Measurements from ENCODE around the gene LNPEP. TPM values are rescaled to one million over a fixed set of nuclear protein-coding genes. Genes with fewer than 3 reads are reported as not detected.

Gene LNPEP
- total RNA-seq, 1 experiment from 2014 or later: 6.4 TPM

DNA sequence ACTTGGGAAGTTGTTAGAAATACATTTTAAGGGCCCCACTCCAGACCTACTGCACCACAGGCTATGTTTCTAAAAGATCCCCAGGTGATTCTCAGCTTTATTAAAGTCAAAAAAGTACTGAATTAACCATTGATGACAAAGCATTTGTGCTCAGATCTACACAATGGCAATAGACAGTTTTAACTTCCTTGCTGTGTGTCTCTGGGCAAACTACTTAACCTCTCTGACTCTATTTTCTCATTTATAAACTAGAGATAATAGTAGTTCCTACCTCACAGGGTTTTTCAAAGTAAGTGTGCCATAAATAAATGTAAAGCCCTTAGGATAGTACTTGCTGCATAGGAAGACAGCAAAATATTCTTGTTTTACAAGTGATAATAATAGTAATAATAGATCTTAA is 140.2 kb downstream of the LNPEP start:
- H3K27ac Mint-ChIP-seq: no peak overlapping the region
- no peaks in the 10 kb centered on the region for H3K4me1 Mint-ChIP-seq
- H3K4me3 Mint-ChIP-seq: no peak overlapping the region
- H3K27me3 Mint-ChIP-seq (ENCODE audit: low read depth): no peaks in the 10 kb centered on the region
- no peaks in the 10 kb centered on the region for H3K36me3 Mint-ChIP-seq
- no peaks in the 10 kb centered on the region for H3K9me3 Mint-ChIP-seq
- POLR2A ChIA-PET: no interaction called here
- DNase-seq (ENCODE audit: low spot score) (no peak), ATAC-seq (no peak)
- TF ChIP-seq ZNF317 (CRISPR knock-in tag; IDR thresholded peaks at IDR 0.05; ENCODE audit: borderline replicate concordance, low read depth) (no peak), RORB (CRISPR knock-in tag; IDR thresholded peaks at IDR 0.05) (no peak), HMGA2 (CRISPR knock-in tag; IDR thresholded peaks at IDR 0.05) (no peak), NR1H2 (CRISPR knock-in tag; IDR thresholded peaks at IDR 0.05) (no peak), ESRRA (CRISPR knock-in tag; IDR thresholded peaks at IDR 0.05; ENCODE audit: borderline replicate concordance) (no peak), CREB1 (CRISPR knock-in tag; IDR thresholded peaks at IDR 0.05) (no peak), SMAD4 (CRISPR knock-in tag; IDR thresholded peaks at IDR 0.05) (no peak), ZNF232 (CRISPR knock-in tag; IDR thresholded peaks at IDR 0.05) (no peak), SMAD3 (CRISPR knock-in tag; IDR thresholded peaks at IDR 0.05; ENCODE audit: borderline replicate concordance) (no peak)
- TF ChIP-seq, protein P1, sequence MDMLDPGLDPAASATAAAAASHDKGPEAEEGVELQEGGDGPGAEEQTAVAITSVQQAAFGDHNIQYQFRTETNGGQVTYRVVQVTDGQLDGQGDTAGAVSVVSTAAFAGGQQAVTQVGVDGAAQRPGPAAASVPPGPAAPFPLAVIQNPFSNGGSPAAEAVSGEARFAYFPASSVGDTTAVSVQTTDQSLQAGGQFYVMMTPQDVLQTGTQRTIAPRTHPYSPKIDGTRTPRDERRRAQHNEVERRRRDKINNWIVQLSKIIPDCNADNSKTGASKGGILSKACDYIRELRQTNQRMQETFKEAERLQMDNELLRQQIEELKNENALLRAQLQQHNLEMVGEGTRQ (CRISPR knock-in tag; IDR thresholded peaks at IDR 0.05): no peak
- TF ChIP-seq, protein P2, sequence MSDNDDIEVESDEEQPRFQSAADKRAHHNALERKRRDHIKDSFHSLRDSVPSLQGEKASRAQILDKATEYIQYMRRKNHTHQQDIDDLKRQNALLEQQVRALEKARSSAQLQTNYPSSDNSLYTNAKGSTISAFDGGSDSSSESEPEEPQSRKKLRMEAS (CRISPR knock-in tag; IDR thresholded peaks at IDR 0.05): no peak
- TF ChIP-seq, protein P3, sequence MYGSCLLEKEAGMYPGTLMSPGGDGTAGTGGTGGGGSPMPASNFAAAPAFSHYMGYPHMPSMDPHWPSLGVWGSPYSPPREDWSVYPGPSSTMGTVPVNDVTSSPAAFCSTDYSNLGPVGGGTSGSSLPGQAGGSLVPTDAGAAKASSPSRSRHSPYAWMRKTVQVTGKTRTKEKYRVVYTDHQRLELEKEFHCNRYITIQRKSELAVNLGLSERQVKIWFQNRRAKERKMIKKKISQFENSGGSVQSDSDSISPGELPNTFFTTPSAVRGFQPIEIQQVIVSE (CRISPR knock-in tag; IDR thresholded peaks at IDR 0.05; ENCODE audit: borderline replicate concordance): no peak
- CTCF ChIA-PET: no interaction called here

DNA sequence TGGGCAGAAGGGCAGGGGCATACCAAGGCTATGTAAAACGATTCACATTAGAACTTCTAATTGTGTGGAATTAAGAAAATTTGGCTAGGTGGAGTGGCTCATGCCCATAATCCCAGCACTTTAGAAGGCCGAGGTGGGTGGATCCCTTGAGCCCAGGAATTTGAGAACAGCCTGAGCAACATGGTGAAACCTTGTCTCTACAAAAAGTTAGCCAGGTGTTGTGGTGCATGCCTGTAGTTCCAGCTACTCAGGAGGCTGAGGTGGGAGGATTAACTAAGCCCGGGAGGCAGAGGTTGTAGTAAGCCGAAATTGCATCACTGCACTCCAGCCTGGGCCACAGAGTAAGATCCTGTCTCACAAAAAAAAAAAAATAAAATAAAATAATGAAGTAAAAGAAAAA is 141.4 kb downstream of the LNPEP start:
- H3K4me1 Mint-ChIP-seq: no peaks in the 10 kb centered on the region
- no peaks in the 10 kb centered on the region for H3K27me3 Mint-ChIP-seq (ENCODE audit: low read depth)
- H3K9me3 Mint-ChIP-seq: no peaks in the 10 kb centered on the region
- ATAC-seq: no peak
- TF ChIP-seq ZNF396 (CRISPR knock-in tag; IDR thresholded peaks at IDR 0.05; ENCODE audit: borderline replicate concordance) (no peak), PRRX2 (CRISPR knock-in tag; IDR thresholded peaks at IDR 0.05) (no peak), ZNF416 (CRISPR knock-in tag; IDR thresholded peaks at IDR 0.05) (no peak), NFATC4 (CRISPR knock-in tag; IDR thresholded peaks at IDR 0.05) (no peak), ZNF219 (CRISPR knock-in tag; IDR thresholded peaks at IDR 0.05; ENCODE audit: borderline replicate concordance) (no peak), CREM (CRISPR knock-in tag; IDR thresholded peaks at IDR 0.05) (no peak), TCF7 (CRISPR knock-in tag; IDR thresholded peaks at IDR 0.05; ENCODE audit: low read depth) (no peak), MYBL2 (CRISPR knock-in tag; IDR thresholded peaks at IDR 0.05) (no peak), NR1H2 (CRISPR knock-in tag; IDR thresholded peaks at IDR 0.05) (no peak), FOXJ3 (CRISPR knock-in tag; IDR thresholded peaks at IDR 0.05; ENCODE audit: borderline replicate concordance) (no peak), ZNF121 (CRISPR knock-in tag; IDR thresholded peaks at IDR 0.05) (no peak), JUN (CRISPR knock-in tag; IDR thresholded peaks at IDR 0.05) (no peak)
- TF ChIP-seq, protein P4, sequence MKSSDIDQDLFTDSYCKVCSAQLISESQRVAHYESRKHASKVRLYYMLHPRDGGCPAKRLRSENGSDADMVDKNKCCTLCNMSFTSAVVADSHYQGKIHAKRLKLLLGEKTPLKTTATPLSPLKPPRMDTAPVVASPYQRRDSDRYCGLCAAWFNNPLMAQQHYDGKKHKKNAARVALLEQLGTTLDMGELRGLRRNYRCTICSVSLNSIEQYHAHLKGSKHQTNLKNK (CRISPR knock-in tag; IDR thresholded peaks at IDR 0.05): no peak
- TF ChIP-seq, protein P5, sequence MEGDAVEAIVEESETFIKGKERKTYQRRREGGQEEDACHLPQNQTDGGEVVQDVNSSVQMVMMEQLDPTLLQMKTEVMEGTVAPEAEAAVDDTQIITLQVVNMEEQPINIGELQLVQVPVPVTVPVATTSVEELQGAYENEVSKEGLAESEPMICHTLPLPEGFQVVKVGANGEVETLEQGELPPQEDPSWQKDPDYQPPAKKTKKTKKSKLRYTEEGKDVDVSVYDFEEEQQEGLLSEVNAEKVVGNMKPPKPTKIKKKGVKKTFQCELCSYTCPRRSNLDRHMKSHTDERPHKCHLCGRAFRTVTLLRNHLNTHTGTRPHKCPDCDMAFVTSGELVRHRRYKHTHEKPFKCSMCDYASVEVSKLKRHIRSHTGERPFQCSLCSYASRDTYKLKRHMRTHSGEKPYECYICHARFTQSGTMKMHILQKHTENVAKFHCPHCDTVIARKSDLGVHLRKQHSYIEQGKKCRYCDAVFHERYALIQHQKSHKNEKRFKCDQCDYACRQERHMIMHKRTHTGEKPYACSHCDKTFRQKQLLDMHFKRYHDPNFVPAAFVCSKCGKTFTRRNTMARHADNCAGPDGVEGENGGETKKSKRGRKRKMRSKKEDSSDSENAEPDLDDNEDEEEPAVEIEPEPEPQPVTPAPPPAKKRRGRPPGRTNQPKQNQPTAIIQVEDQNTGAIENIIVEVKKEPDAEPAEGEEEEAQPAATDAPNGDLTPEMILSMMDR (IDR thresholded peaks at IDR 0.05): no peak
- TF ChIP-seq, protein P2 (CRISPR knock-in tag; IDR thresholded peaks at IDR 0.05): no peak
- TF ChIP-seq, protein P6, sequence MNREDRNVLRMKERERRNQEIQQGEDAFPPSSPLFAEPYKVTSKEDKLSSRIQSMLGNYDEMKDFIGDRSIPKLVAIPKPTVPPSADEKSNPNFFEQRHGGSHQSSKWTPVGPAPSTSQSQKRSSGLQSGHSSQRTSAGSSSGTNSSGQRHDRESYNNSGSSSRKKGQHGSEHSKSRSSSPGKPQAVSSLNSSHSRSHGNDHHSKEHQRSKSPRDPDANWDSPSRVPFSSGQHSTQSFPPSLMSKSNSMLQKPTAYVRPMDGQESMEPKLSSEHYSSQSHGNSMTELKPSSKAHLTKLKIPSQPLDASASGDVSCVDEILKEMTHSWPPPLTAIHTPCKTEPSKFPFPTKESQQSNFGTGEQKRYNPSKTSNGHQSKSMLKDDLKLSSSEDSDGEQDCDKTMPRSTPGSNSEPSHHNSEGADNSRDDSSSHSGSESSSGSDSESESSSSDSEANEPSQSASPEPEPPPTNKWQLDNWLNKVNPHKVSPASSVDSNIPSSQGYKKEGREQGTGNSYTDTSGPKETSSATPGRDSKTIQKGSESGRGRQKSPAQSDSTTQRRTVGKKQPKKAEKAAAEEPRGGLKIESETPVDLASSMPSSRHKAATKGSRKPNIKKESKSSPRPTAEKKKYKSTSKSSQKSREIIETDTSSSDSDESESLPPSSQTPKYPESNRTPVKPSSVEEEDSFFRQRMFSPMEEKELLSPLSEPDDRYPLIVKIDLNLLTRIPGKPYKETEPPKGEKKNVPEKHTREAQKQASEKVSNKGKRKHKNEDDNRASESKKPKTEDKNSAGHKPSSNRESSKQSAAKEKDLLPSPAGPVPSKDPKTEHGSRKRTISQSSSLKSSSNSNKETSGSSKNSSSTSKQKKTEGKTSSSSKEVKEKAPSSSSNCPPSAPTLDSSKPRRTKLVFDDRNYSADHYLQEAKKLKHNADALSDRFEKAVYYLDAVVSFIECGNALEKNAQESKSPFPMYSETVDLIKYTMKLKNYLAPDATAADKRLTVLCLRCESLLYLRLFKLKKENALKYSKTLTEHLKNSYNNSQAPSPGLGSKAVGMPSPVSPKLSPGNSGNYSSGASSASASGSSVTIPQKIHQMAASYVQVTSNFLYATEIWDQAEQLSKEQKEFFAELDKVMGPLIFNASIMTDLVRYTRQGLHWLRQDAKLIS (CRISPR knock-in tag; IDR thresholded peaks at IDR 0.05; ENCODE audit: borderline replicate concordance): no peak
- TF ChIP-seq, protein P7, sequence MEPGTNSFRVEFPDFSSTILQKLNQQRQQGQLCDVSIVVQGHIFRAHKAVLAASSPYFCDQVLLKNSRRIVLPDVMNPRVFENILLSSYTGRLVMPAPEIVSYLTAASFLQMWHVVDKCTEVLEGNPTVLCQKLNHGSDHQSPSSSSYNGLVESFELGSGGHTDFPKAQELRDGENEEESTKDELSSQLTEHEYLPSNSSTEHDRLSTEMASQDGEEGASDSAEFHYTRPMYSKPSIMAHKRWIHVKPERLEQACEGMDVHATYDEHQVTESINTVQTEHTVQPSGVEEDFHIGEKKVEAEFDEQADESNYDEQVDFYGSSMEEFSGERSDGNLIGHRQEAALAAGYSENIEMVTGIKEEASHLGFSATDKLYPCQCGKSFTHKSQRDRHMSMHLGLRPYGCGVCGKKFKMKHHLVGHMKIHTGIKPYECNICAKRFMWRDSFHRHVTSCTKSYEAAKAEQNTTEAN (CRISPR knock-in tag; IDR thresholded peaks at IDR 0.05): no peak
- CTCF ChIA-PET: no interaction called here
- no peak for DNase-seq (ENCODE audit: low spot score)
- H3K36me3 Mint-ChIP-seq: no peaks in the 10 kb centered on the region
- no peak overlapping the region for H3K4me3 Mint-ChIP-seq
- POLR2A ChIA-PET: no interaction called here
- no peak overlapping the region for H3K27ac Mint-ChIP-seq

Data from WTC11 (cell line).